ENCODE data around the gene CNN3.

Gene CNN3

DNA sequence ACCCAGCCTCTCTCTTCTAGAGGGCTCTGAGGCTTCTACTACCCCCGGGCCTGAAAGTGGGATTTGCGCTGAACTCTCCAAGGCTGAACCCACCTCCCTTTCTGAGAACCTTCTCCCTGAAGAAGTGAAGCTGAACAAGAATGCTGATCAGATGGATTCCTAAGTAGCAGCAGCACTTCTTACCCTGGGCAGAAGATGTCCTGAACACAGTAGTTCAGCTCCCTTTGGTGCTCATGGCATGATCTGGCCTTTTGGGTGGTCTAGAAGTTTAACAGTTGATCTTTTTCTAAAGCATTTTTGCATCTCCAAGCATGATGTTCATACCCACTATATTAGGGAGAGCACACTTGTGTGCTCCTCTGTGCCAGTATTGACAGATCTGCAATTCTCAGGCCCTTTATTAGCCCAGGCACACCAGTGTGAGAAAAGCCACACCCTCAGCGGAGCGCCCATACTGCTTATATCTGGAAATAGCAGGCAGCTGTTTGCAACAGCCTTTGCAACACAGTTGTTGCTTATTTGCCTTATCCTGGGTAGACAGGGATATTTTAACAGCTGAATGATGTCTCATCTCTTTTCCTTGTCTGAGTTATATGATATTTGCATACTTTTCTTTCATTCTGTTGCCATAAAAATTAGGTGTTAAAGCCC is 34.2 kb downstream of the CNN3 start:
- in situ Hi-C loops (cut with MboI; ENCODE audit: low sequenced_read_pairs), result no loop called here

GRCh38 chr1:94888201-94888600 is 38.7 kb downstream of the CNN3 start:
- in situ Hi-C loops (cut with MboI; ENCODE audit: low sequenced_read_pairs), result no loop called here

GRCh38 chr1:94887603-94888171 is 39.2 kb downstream of the CNN3 start:
- in situ Hi-C loops (cut with MboI; ENCODE audit: low sequenced_read_pairs), result no loop called here

GRCh38 chr1:94887106-94887505 is 39.8 kb downstream of the CNN3 start:
- in situ Hi-C loops (cut with MboI; ENCODE audit: low sequenced_read_pairs), result no loop called here

GRCh38 chr1:94886361-94886760 is 40.5 kb downstream of the CNN3 start:
- in situ Hi-C loops (cut with MboI; ENCODE audit: low sequenced_read_pairs), result no loop called here

DNA sequence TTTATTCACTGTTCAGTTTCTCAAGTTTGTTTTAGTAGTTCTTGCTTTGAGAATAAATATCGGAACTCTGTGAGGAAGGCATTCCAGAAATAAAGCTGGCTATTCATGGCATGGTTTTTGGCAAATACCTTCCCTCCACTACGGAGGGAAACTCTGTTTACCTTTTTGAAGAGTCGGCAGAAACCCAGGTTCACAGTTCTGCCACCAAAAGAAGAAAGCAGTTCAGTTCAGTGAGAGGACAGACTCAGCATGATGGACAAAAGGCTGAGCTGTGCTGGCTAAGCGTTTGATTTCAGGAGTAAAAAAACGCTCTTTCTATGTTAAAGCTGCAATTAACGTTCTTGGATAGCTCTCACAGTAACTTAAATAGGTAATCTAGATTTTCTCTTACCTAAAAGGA is 42.4 kb downstream of the CNN3 start:
- in situ Hi-C loops (cut with MboI; ENCODE audit: low sequenced_read_pairs), result no loop called here

GRCh38 chr1:94884106-94884505 is 42.8 kb downstream of the CNN3 start:
- in situ Hi-C loops (cut with MboI; ENCODE audit: low sequenced_read_pairs), result no loop called here

DNA sequence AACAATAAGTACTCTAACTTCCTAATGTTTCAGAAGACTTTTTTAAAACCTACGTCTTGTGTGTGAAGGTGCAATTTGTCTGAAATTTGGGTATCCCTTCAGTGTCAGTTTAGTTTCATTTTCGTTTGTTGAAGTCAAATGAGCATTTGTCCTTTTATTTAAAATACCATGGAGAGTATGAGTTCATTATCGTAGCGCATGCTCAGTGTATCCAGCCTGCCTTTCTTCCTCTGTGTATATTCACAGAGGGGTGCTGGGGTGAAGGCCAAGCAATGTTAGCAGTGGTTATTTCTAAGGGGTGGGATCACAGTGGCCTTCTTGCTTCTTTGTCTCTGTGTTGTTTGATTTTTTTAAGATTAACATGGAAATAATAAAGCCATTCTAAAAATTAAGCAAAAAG is 43.2 kb downstream of the CNN3 start:
- in situ Hi-C loops (cut with MboI; ENCODE audit: low sequenced_read_pairs), result no loop called here

DNA sequence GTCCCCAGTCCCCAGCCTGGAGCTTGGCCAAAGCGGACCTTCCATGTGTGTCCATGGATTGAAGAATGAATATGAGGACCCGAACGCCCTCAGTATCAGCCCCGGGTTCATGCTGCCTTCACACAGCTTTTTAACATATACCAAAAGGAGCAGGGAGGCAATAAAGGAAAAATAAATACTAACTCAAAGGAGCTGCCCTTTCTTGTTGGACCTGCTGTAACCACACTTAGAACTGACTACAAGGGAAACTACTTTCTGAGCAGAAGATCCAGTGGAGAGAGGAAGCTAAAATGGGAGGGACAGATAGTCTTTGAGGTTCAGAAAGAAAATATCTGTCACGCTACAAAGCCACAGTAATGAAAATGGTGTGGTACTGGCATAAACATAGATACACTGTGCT is 48.6 kb downstream of the CNN3 start:
- in situ Hi-C loops (cut with MboI; ENCODE audit: low sequenced_read_pairs), result no loop called here

- in situ Hi-C loops (cut with MboI; ENCODE audit: low sequenced_read_pairs), result no loop called here
These were observed 50.5 kb downstream of the CNN3 start for GRCh38 chr1:94876362-94876761.

DNA sequence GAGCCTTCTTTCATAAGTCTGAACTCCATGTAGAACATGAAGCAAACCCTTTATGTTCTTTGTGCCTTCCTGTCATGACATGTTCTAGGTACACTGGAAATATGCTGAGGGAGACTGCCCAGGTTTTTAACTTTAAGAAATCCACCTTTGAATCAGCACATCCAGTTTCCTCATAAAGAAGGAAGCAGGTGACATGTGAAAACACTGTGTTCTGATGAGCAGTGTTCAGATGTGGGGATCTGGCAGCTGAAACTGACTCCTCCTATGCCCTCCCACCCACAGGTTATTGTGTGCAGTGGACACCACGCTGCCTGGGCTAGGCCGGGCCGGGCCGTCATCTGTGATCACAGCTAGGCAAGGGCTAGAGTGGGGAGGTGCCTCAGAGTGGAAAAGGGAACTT is 51.1 kb downstream of the CNN3 start:
- in situ Hi-C loops (cut with MboI; ENCODE audit: low sequenced_read_pairs), result no loop called here

- in situ Hi-C loops (cut with MboI; ENCODE audit: low sequenced_read_pairs), result loop anchor here (25.0 kb wide), 1 partner anchor 163 kb away; no protein-coding TSS in a partner anchor
These were observed 52.5 kb downstream of the CNN3 start for GRCh38 chr1:94874423-94874822.

- in situ Hi-C loops (cut with MboI; ENCODE audit: low sequenced_read_pairs), result loop anchor here (25.0 kb wide), 1 partner anchor 164 kb away; no protein-coding TSS in a partner anchor
These were observed 53.2 kb downstream of the CNN3 start for GRCh38 chr1:94873520-94874351.

- in situ Hi-C loops (cut with MboI; ENCODE audit: low sequenced_read_pairs), result loop anchor here (25.0 kb wide), 1 partner anchor 164 kb away; no protein-coding TSS in a partner anchor
These were observed 54.0 kb downstream of the CNN3 start for GRCh38 chr1:94872771-94873495.

GRCh38 chr1:94871031-94871430 is 55.9 kb downstream of the CNN3 start:
- in situ Hi-C loops (cut with MboI; ENCODE audit: low sequenced_read_pairs), result loop anchor here (25.0 kb wide), 1 partner anchor 166 kb away; no protein-coding TSS in a partner anchor

DNA sequence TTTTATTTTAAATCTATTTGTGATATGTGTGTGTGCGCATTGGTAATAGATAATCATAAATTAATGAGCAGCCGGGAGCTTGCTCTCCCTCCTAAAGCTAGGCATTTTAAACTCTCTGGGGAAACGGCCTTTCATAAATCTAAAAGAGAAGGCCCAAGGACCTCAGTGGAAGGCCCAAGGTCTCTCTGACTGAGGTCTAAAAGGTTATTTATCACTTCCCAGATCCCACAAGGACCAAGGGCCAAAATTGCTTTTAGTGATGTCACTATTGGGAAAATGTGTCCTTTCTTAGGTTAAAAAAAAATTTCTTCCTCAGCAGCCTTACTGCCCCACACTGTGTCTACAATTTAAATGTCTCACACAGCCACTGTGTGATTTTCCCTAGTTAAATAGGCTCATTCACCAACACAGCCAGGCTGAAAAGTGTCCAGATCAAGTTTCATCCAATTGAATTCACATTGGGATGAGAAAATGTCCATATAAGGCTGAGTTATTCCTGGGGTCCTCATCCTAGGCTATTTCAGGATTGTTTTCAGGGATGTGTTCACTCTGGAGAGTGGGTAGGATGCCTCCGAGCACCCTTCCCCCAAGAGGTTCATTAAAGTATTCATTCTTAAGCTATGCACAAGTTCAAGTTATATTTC is 60.6 kb downstream of the CNN3 start:
- in situ Hi-C loops (cut with MboI; ENCODE audit: low sequenced_read_pairs), result loop anchor here (25.0 kb wide), 1 partner anchor 171 kb away; no protein-coding TSS in a partner anchor

GRCh38 chr1:94865360-94865759 is 61.5 kb downstream of the CNN3 start:
- in situ Hi-C loops (cut with MboI; ENCODE audit: low sequenced_read_pairs), result loop anchor here (25.0 kb wide), 1 partner anchor 172 kb away; no protein-coding TSS in a partner anchor

- in situ Hi-C loops (cut with MboI; ENCODE audit: low sequenced_read_pairs), result loop anchor here (25.0 kb wide), 1 partner anchor 172 kb away; no protein-coding TSS in a partner anchor
These were observed 62.1 kb downstream of the CNN3 start for GRCh38 chr1:94864821-94865220.

- in situ Hi-C loops (cut with MboI; ENCODE audit: low sequenced_read_pairs), result loop anchor here (25.0 kb wide), 1 partner anchor 173 kb away; no protein-coding TSS in a partner anchor
These were observed 63.0 kb downstream of the CNN3 start for GRCh38 chr1:94863919-94864318.

DNA sequence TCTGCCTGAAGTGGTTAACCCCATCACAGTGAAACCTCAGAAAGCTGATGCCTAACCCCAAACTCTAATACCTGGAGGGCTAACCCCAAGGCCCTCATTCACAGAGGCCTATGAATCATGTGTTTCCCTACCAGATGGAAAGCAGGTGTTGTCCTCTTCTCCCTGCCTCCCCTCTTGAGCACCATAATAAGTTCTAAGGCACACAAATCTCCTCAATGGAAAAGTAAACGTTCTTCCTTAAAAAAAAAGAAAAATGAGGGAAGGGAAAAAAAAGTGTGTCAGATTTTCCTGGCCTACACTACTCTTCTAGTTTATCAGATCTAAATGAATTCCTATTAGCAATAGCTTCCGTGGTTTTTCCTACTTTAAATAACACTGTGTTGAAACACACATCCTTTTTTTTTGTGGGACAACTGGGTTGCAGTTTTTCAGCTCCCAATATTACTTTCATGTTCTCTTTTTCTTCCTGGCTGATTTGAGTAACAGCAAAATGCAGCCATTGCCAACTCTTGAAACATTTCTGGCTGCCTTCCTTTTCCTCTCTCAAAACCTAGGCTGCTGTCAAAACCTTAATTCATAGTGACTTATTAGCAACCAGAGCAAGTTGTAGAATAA is 63.5 kb downstream of the CNN3 start:
- in situ Hi-C loops (cut with MboI; ENCODE audit: low sequenced_read_pairs), result loop anchor here (25.0 kb wide), 1 partner anchor 174 kb away; no protein-coding TSS in a partner anchor

Measured in HL-60/S4 treated with retinoic acid at 250 ng/mL for 4 days and 3 days (cell line).